NB4 (cell line): ENCODE results near the gene C1orf174.

Experiments used
- POLR2A ChIP-seq: IDR thresholded peaks from 2 replicates; pipeline ENCODE4 v1.6.1; 2011; ENCODE audit warnings: mild to moderate bottlenecking; ENCODE audit not compliant: insufficient read length; ENCODE audit errors: extremely low read depth
- TF ChIP-seq, protein P1 (sequence below): IDR thresholded peaks from one replicate; pipeline ENCODE4 v1.5.1; 2012; ENCODE audit warnings: low read depth, low read length

DNA sequence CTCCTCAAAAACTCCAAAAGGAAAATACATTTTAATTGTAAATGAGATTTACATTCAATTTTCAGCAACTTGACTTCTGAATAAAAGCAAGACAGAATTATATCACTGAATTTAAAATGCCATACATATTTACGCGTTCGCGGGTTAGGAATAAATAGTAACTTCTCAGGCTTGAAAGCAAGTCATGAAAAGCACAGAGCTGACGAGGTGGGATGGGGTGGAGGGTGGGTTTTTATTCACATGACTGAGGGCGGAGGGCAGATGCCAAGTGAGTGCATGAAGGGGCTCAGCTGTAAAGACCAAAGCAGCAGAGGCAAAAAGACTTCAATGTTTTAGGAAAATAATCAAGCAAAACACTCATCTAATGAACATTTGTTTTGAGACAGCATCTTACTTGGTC is 48.8 kb downstream of the C1orf174 start:
- TF ChIP-seq, protein P1, sequence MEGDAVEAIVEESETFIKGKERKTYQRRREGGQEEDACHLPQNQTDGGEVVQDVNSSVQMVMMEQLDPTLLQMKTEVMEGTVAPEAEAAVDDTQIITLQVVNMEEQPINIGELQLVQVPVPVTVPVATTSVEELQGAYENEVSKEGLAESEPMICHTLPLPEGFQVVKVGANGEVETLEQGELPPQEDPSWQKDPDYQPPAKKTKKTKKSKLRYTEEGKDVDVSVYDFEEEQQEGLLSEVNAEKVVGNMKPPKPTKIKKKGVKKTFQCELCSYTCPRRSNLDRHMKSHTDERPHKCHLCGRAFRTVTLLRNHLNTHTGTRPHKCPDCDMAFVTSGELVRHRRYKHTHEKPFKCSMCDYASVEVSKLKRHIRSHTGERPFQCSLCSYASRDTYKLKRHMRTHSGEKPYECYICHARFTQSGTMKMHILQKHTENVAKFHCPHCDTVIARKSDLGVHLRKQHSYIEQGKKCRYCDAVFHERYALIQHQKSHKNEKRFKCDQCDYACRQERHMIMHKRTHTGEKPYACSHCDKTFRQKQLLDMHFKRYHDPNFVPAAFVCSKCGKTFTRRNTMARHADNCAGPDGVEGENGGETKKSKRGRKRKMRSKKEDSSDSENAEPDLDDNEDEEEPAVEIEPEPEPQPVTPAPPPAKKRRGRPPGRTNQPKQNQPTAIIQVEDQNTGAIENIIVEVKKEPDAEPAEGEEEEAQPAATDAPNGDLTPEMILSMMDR: no peak
- TF ChIP-seq POLR2A: no peak
